ENCODE data around the gene HOXD4. TPM values are rescaled to one million over a fixed set of nuclear protein-coding genes. Genes with fewer than 3 reads are reported as not detected.

The HOXD4 gene
- total RNA-seq, 2 experiments from 2014 or later = not detected

DNA sequence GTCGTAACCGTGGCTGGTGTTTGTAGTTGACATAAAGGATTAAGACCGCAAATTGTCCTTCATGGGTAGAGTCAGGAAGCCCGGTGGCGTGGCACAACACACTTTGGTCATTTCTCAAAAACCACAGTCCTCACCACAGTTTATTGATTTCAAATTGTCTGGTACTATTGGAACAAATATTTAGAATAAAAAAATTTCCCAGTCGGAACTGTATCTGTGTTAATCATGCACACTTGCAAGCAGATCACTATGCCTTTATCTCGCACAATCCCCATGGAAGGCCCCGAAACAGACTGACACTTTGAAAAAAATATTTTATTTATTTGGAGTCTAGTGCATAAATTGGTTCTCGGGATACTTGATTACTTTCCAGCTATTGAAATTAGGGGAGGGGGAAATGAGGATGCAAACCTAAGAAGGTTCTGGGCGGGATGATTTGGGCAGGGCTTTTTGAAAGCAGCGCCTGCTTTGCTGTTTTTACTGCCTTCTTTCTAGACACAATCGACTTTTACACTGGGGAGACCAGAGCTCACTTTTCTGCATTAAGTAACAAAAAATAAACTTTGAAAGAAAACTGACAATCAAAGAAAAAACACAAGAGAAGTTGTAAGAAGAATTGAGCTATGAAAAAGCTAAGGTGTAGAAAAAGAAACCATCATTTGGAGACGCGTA lies 21.7 kb downstream of the HOXD4 start:
- Mint-ChIP-seq H3K27me3 (ENCODE audit: low read depth) (peaks cover 72% of the 10 kb centered on the region), H3K4me3 (no peak overlapping the region), H3K27ac (peak overlapping the region; percentile 46), H3K36me3 (ENCODE audit: low read depth) (no peaks in the 10 kb centered on the region), H3K4me1 (ENCODE audit: low read depth) (peaks cover 6% of the 10 kb centered on the region), H3K9me3 (ENCODE audit: insufficient read depth) (no peaks in the 10 kb centered on the region)
- POLR2A ChIA-PET = no interaction called here
- ATAC-seq (no peak), DNase-seq (no peak)
- CTCF ChIA-PET = interaction anchor here (0.9 to 2.7 kb wide), 2 partner anchors 45 to 282 kb away, joined by 4 to 10 read pairs; no protein-coding TSS in a partner anchor

DNA sequence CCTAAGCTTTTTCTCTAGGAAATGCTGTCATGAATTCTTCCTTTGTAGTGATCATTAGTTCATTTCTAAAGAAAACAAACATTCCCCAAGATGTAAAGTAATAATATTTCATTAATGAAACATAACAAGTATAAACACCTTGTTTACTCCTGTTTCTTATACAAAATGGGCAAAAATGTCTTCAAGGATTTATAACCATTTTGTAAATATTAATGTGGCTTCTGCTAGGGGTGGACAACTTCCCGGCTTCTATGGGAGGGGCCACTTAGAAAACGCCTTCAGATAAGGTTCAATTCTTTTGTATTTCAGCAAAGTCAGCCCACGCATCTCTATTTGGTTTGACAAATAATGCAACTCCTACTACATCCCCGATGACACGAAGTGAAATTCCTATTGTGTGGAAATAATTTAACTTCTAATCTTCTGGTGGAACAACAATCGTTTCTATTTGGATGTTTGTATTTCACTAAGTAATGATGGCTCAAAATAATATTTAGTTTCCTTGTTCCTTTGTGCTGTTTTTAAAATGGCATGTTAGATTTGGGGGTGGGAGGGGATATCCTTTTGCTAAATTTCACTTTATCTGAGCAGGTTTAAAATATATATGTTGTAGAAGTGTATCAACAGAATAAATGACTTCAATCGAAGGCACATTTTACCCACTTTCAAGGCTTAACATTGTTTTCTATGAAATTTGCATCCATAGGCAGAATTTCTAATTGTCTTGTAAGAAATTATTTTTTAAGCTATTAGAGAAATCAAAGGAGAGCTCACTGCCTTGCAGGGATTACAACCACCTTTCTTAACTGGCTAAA lies 22.4 kb downstream of the HOXD4 start:
- no peak overlapping the region for H3K4me3 Mint-ChIP-seq
- H3K9me3 Mint-ChIP-seq (ENCODE audit: insufficient read depth) = no peaks in the 10 kb centered on the region
- H3K36me3 Mint-ChIP-seq (ENCODE audit: low read depth) = no peaks in the 10 kb centered on the region
- DNase-seq = no peak
- no peak for ATAC-seq
- POLR2A ChIA-PET = no interaction called here
- peaks cover 77% of the 10 kb centered on the region for H3K27me3 Mint-ChIP-seq (ENCODE audit: low read depth)
- no peak overlapping the region for H3K27ac Mint-ChIP-seq
- CTCF ChIA-PET = interaction anchor here (0.9 to 2.7 kb wide), 3 partner anchors 46 to 381 kb away, joined by 4 to 10 read pairs (median 6); no protein-coding TSS in a partner anchor
- peaks cover 9% of the 10 kb centered on the region for H3K4me1 Mint-ChIP-seq (ENCODE audit: low read depth)

DNA sequence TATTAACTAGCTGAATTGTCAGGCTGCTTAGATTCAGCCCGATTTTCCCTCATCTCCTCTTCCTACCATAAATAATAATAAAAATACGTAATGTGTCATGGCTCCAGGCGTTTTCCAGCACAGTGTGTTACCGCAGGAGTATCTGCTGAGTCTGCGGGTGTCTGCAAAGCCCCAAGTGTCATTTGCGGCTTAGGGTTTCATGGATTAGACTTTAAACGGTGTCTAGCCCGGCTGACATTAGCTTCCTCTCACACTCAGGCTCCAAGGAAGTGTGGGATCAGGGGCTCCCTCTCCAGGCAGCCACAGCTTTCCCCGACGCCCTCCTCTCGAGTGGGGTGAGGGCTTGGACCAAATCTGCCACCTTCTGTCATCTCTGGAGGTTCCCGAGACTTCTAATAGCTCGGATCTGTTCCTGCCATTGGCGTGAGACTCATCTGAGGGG lies 23.1 kb downstream of the HOXD4 start:
- DNase-seq (no peak), ATAC-seq (no peak)
- CTCF ChIA-PET = interaction anchor here (1.1 to 2.7 kb wide), 2 partner anchors 281 to 380 kb away, joined by 6 to 10 read pairs; no protein-coding TSS in a partner anchor
- H3K4me1 Mint-ChIP-seq (ENCODE audit: low read depth) = peaks cover 9% of the 10 kb centered on the region
- no peaks in the 10 kb centered on the region for H3K9me3 Mint-ChIP-seq (ENCODE audit: insufficient read depth)
- no peak overlapping the region for H3K4me3 Mint-ChIP-seq
- H3K36me3 Mint-ChIP-seq (ENCODE audit: low read depth) = no peaks in the 10 kb centered on the region
- no peak overlapping the region for H3K27ac Mint-ChIP-seq
- POLR2A ChIA-PET = no interaction called here
- peaks cover 82% of the 10 kb centered on the region for H3K27me3 Mint-ChIP-seq (ENCODE audit: low read depth)

DNA sequence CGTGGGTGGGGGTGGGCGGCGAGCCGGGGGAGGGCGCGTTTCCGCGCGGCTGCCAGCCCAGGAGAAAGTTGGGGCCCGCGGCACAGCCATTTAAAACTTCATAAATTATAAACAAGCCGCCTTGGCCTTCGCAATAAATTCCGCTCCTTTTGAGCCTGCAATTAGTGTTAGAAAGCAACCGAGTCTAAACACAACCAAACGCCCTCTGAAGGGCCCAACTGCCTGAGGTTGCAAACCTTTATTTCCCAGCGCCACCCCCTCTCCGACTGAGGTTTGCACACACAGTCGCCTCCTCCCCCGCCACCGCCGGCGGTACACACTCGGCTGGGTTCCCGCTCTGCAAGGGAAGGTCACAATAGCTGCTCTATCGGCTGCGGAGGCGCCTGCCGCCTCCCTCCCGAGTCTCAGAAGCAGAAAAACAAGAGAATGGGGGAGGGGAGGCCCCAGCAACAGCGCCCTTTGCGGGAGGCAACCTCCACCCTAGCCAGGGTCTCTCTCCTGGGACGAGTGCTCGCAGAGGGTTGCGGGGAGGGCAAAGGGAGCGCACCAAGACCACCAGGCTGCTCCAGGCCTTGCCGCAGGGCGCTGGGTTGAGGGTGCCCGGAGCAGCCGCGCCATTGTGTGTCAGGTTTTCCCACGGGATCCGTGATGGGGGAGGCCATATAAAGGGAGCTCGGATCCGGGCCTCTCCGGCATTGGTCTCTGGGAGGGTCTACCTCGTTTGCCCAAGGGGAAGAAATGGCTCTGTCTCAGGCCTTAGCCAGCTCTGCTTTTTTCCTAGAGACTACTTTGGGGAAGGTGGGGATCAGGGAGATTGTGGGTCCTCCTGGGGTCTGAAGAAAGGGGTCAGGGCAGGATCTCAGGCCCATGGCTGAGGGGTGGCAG lies 23.7 kb downstream of the HOXD4 start:
- Mint-ChIP-seq H3K4me3 (no peak overlapping the region), H3K9me3 (ENCODE audit: insufficient read depth) (no peaks in the 10 kb centered on the region), H3K27ac (no peak overlapping the region), H3K27me3 (ENCODE audit: low read depth) (peaks cover 84% of the 10 kb centered on the region), H3K36me3 (ENCODE audit: low read depth) (no peaks in the 10 kb centered on the region), H3K4me1 (ENCODE audit: low read depth) (peaks cover 9% of the 10 kb centered on the region)
- ChIA-PET POLR2A (no interaction called here), CTCF (interaction anchor here (1.0 to 2.7 kb wide), 3 partner anchors 278 to 379 kb away, joined by 3 to 10 read pairs (median 6); no protein-coding TSS in a partner anchor)
- DNase-seq = no peak
- ATAC-seq = no peak

DNA sequence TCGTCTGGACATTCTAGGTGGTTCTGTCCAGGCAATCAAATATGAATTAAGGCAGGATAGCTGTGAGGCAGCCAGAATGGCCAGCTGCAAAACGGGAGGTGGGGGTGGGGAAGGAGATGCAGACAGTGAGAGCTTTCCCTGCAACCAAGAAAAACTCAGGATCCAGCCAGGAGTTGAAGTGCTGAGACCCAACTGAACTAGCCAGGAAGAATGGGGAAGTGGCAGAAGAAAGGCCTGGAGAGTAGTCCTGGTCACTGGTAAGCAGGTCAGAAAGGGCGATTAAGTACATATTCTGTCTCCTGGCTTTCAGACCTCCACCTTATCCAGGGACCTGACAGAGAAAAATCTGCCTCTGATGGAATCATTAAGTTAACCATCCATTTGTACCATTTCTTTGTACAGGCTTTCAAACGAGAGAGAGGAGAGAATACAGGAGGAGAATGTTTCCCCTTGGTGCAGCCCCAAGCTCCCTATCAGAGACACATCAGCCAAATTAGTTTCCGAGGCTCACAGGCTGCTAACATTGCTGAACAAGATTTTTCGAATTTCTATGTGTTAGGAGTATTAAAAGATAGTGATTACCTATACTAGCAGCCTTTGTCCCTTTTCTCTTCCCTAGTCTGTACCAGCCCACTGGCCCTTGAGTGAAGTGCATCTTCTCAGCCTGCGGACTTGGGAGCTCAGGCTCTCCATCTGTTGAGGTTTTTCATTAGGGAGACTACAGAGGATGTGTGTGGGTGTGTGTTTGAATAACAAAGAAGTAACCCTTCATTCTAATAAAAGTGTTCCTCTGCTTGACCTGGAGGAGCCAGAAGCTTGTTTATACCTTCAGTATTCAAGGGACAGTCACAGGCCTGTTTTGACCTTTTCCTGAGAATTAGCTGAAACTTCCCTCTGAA lies 24.6 kb downstream of the HOXD4 start:
- Mint-ChIP-seq H3K27me3 (ENCODE audit: low read depth) (peaks cover 88% of the 10 kb centered on the region), H3K27ac (no peak overlapping the region), H3K9me3 (ENCODE audit: insufficient read depth) (no peaks in the 10 kb centered on the region), H3K36me3 (ENCODE audit: low read depth) (no peaks in the 10 kb centered on the region), H3K4me1 (ENCODE audit: low read depth) (peaks cover 9% of the 10 kb centered on the region), H3K4me3 (no peak overlapping the region)
- ChIA-PET POLR2A (no interaction called here), CTCF (interaction anchor here (1.0 to 1.2 kb wide), 2 partner anchors 26 to 278 kb away, joined by 3 read pairs; no protein-coding TSS in a partner anchor)
- DNase-seq (no peak), ATAC-seq (no peak)

DNA sequence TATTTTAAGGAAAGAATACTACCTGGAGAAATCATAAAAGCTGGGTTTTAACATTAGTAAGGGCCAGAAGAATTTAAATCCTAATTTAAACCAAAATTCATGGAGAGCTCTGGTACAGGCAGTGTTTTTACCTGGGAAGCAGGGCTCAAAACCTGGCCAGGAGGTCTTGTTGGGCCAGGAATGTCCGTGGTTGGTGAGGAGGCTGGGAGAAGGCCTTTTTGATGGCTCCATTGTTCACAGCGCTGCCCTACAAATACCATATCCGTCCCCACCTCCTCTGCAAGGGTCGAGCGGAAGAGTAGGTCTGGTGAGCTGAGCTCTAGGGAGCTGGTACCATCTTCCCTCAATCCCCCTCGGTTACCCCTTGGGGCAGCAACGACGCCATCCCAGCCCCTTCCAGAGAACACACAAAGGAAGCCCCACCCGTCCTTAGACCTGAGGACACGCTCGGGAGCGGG lies 26.3 kb downstream of the HOXD4 start:
- peaks cover 6% of the 10 kb centered on the region for H3K4me1 Mint-ChIP-seq (ENCODE audit: low read depth)
- peaks cover 82% of the 10 kb centered on the region for H3K27me3 Mint-ChIP-seq (ENCODE audit: low read depth)
- ATAC-seq (no peak), DNase-seq (no peak)
- H3K27ac Mint-ChIP-seq = no peak overlapping the region
- H3K36me3 Mint-ChIP-seq (ENCODE audit: low read depth) = no peaks in the 10 kb centered on the region
- POLR2A ChIA-PET = no interaction called here
- no peaks in the 10 kb centered on the region for H3K9me3 Mint-ChIP-seq (ENCODE audit: insufficient read depth)
- peak overlapping the region; percentile 20 for H3K4me3 Mint-ChIP-seq
- CTCF ChIA-PET = interaction anchor here (1.7 kb wide), 1 partner anchor 10 kb away, joined by 4 read pairs; no protein-coding TSS in a partner anchor

DNA sequence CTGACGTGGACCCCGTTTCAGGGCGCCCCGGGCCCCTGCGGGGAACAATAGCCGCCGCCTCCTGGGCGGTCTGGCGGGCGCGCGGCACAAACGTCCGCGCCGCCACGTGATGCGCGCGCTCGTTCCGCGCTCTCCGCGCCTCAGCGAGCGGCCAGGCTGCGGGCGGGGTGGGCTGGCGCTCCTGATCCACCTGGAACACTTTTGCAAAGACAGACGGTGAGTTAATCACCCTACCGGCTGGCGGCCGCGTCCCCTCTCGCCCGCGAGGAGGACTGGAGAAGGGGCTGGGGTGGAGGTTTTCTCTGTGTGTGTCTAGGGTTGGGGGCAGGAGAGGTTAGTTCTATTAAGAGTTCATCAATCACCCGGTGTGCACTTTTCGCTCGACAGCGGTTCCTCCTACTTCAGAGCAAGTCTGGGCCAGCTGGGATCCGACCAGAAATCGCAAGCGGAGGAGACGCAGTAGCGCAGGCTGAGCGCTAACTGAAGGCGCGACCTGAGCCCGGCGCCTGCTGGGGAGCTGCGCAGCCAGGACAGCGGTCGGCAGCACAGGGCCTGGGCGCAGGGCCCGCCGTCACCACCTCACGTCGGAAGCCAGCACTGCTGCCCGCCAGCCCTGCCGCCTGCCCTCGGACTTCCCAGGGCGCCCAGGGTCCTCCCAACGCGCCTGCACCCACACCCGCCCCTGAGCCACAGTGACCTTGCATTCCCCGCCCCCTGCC lies 26.8 kb downstream of the HOXD4 start:
- CTCF ChIA-PET = interaction anchor here (1.4 to 1.7 kb wide), 2 partner anchors 9 to 277 kb away, joined by 4 read pairs; no protein-coding TSS in a partner anchor
- H3K4me3 Mint-ChIP-seq = no peak overlapping the region
- no peaks in the 10 kb centered on the region for H3K36me3 Mint-ChIP-seq (ENCODE audit: low read depth)
- H3K9me3 Mint-ChIP-seq (ENCODE audit: insufficient read depth) = no peaks in the 10 kb centered on the region
- POLR2A ChIA-PET = no interaction called here
- peak; percentile 27 for ATAC-seq
- peaks cover 5% of the 10 kb centered on the region for H3K4me1 Mint-ChIP-seq (ENCODE audit: low read depth)
- DNase-seq = no peak
- no peak overlapping the region for H3K27ac Mint-ChIP-seq
- H3K27me3 Mint-ChIP-seq (ENCODE audit: low read depth) = peaks cover 80% of the 10 kb centered on the region

DNA sequence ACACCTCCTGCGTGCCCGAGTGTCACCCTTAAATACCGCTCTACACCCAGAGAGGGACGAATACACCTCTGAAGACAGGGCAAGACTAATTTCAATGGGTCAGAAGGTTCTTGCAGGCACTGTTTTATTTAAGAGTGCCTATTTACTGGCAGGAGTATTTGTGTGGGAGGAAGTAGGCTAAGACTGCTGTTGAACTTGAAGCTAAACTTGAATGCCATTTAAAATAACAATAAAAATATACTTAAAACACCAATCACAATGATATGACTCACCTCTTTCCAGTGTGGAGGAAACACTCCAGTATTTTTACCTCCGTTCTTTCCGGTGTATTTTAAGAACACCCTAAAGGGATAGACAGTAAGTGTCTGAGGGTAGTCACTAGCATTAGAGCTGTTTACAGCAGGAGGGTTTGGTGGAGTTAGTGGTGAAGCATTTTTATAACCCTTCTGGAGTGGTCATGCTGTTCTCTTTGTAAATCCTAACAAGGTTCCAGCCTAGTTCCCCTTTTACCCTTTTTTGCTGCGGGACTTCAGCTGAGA lies 27.5 kb downstream of the HOXD4 start:
- DNase-seq (no peak), ATAC-seq (peak; percentile 19)
- ChIA-PET CTCF (interaction anchor here (0.7 to 1.7 kb wide), 3 partner anchors 9 to 376 kb away, joined by 3 to 4 read pairs (median 4); no protein-coding TSS in a partner anchor), POLR2A (no interaction called here)
- Mint-ChIP-seq H3K36me3 (ENCODE audit: low read depth) (no peaks in the 10 kb centered on the region), H3K4me1 (ENCODE audit: low read depth) (peaks cover 5% of the 10 kb centered on the region), H3K4me3 (no peak overlapping the region), H3K27ac (no peak overlapping the region), H3K9me3 (ENCODE audit: insufficient read depth) (no peaks in the 10 kb centered on the region), H3K27me3 (ENCODE audit: low read depth) (peaks cover 80% of the 10 kb centered on the region)

DNA sequence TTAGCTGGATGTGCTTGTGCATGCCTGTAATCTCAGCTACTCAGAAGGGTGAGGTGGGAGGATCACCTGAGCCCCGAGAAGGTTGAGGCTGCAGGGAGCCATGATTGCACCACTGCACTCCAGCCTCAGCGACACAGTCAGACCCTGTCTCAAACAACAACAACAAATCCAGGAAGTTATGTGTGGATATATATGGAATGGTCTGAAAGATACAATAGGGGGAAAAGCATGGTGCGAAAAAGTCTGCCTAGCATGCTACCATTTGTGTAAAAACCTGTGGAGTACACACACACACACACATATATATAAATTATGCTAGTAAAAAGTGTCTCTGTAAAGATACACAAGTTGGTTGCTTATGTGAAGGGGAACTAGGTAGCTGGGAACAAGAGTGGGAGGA lies 30.2 kb downstream of the HOXD4 start:
- CTCF ChIA-PET = interaction anchor here (1.4 kb wide), 1 partner anchor 273 kb away, joined by 6 read pairs; no protein-coding TSS in a partner anchor
- H3K4me1 Mint-ChIP-seq (ENCODE audit: low read depth) = peaks cover 3% of the 10 kb centered on the region
- no peak overlapping the region for H3K27ac Mint-ChIP-seq
- ATAC-seq = no peak
- no peaks in the 10 kb centered on the region for H3K36me3 Mint-ChIP-seq (ENCODE audit: low read depth)
- POLR2A ChIA-PET = no interaction called here
- no peak for DNase-seq
- H3K4me3 Mint-ChIP-seq = no peak overlapping the region
- no peaks in the 10 kb centered on the region for H3K9me3 Mint-ChIP-seq (ENCODE audit: insufficient read depth)
- H3K27me3 Mint-ChIP-seq (ENCODE audit: low read depth) = peaks cover 70% of the 10 kb centered on the region

DNA sequence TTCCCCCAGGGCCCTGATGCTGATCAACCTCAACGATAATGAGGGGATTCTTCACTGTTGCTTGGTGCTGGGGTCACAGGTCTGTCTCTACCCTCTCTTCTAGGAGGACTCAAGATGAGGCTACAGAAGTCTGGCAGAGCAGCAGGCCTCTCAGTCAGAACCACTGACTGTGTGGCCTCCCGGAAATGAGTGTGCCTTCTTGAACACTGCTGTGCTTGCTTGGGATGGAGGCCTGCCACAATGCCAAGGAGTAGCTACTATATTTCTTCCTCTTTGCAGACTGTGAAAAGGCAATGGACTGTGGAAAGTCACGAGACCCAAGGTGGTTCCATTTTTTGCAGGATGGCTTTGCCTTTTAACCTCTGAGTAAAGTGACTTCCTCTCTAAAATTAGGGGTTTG lies 31.3 kb downstream of the HOXD4 start:
- Mint-ChIP-seq H3K4me3 (no peak overlapping the region), H3K36me3 (ENCODE audit: low read depth) (no peaks in the 10 kb centered on the region), H3K9me3 (ENCODE audit: insufficient read depth) (no peaks in the 10 kb centered on the region), H3K27me3 (ENCODE audit: low read depth) (peaks cover 68% of the 10 kb centered on the region), H3K4me1 (ENCODE audit: low read depth) (peaks cover 8% of the 10 kb centered on the region), H3K27ac (no peak overlapping the region)
- ATAC-seq (no peak), DNase-seq (no peak)
- ChIA-PET POLR2A (no interaction called here), CTCF (interaction anchor here (1.5 kb wide), 1 partner anchor 272 kb away, joined by 3 read pairs; no protein-coding TSS in a partner anchor)
